GM23248 (cell line): Measurements from ENCODE around the gene CNTN2. TPM values are rescaled to one million over a fixed set of nuclear protein-coding genes. Genes with fewer than 3 reads are reported as not detected.

ENCODE experiments used
- DNase-seq: peaks from one replicate; pipeline ENCODE4 v3.0.0-alpha.2; 2015
- H2AFZ ChIP-seq: fragments of 200-600 bp; sonication (generic); 2 replicates; pipeline ENCODE4 v1.6.1; 2016; ENCODE audit warnings: antibody characterized with exemption
- H3F3A ChIP-seq: fragments of 200-600 bp; sonication (generic); 2 replicates; pipeline ENCODE4 v1.6.1; 2016; ENCODE audit warnings: mild to moderate bottlenecking, antibody characterized with exemption, mixed run types; ENCODE audit not compliant: insufficient read depth
- H3K27ac ChIP-seq: fragments of 200-600 bp; sonication (generic); 2 replicates; pipeline ENCODE4 v1.5.1; 2016; ENCODE audit warnings: mild to moderate bottlenecking
- H3K27me3 ChIP-seq: fragments of 200-600 bp; sonication (generic); replicated peaks from 2 replicates; pipeline ENCODE4 v1.6.1; 2016; ENCODE audit warnings: mild to moderate bottlenecking; ENCODE audit not compliant: insufficient read depth
- H3K36me3 ChIP-seq: fragments of 200-600 bp; sonication (generic); 2 replicates; pipeline ENCODE4 v1.6.1; 2016; ENCODE audit warnings: low read depth, mild to moderate bottlenecking
- H3K4me1 ChIP-seq: fragments of 200-600 bp; sonication (generic); 2 replicates; pipeline ENCODE4 v1.6.1; 2016; ENCODE audit warnings: mild to moderate bottlenecking; ENCODE audit not compliant: insufficient read depth
- H3K4me2 ChIP-seq: fragments of 200-600 bp; sonication (generic); one replicate; pipeline ENCODE4 v1.6.1; 2016; ENCODE audit warnings: mild to moderate bottlenecking; ENCODE audit not compliant: unreplicated experiment
- H3K4me3 ChIP-seq: fragments of 200-600 bp; sonication (generic); 2 replicates; pipeline ENCODE4 v1.5.1; 2016; ENCODE audit warnings: mild to moderate bottlenecking
- H3K79me2 ChIP-seq: fragments of 200-600 bp; sonication (generic); 2 replicates; pipeline ENCODE4 v1.6.1; 2016; ENCODE audit warnings: mild to moderate bottlenecking; ENCODE audit not compliant: insufficient read depth
- H3K9ac ChIP-seq: fragments of 200-600 bp; sonication (generic); 2 replicates; pipeline ENCODE4 v1.6.1; 2016; ENCODE audit warnings: mild to moderate bottlenecking
- H3K9me2 ChIP-seq: fragments of 200-600 bp; sonication (generic); 2 replicates; pipeline ENCODE4 v1.6.1; 2016; ENCODE audit warnings: mixed run types, mild to moderate bottlenecking, moderate library complexity; ENCODE audit not compliant: insufficient read depth
- H3K9me3 ChIP-seq: fragments of 200-600 bp; sonication (generic); one replicate; pipeline ENCODE4 v1.6.1; 2017; ENCODE audit warnings: low read depth
- H4K20me1 ChIP-seq: fragments of 200-600 bp; sonication (generic); 2 replicates; pipeline ENCODE4 v1.6.0; 2016; ENCODE audit not compliant: insufficient read depth
- EZH2 ChIP-seq: fragments of 200-600 bp; sonication (generic); IDR thresholded peaks from 2 replicates; pipeline ENCODE4 v1.6.1; 2018; ENCODE audit warnings: antibody characterized with exemption, mild to moderate bottlenecking; ENCODE audit not compliant: insufficient read depth, poor library complexity, severe bottlenecking
- EZH2phosphoT487 ChIP-seq: fragments of 200-600 bp; sonication (generic); IDR thresholded peaks from 2 replicates; pipeline ENCODE4 v1.6.1; 2018; ENCODE audit warnings: antibody characterized with exemption, moderate library complexity, mild to moderate bottlenecking, low read depth; ENCODE audit not compliant: insufficient read depth
- WGBS, 2 experiments: methylation state at CpG; one replicate each; pipeline ENCODE4 v1.1.6; 2015 to 2017; ENCODE audit warnings: low lambda C conversion rate in 2 of 2, low coverage in 1 of 2; ENCODE audit errors: missing lambda C conversion rate in 2 of 2; 5-methylcytosine and 5-hydroxymethylcytosine counted together
- in situ Hi-C: fragments of 300-500 bp; cut with MboI; formaldehyde crosslinking; loops from 2 replicates; pipeline ENCODE4 v1.15.0; 2020
- polyA plus RNA-seq: library from polyadenylated mRNA; unstranded; fragments of >200 nt; fragmentation: Nextera tagmentation; extraction: Ambion mirVana; gene quantifications from 2 replicates; pipeline ENCODE4 v1.2.1, GENCODE V29; 2016
- total RNA-seq: library from RNA; depleted of rRNA; stranded (reverse); fragments of >200 nt; shearing (Covaris generic); gene quantifications from 2 replicates; pipeline ENCODE4 v1.2.3, GENCODE V29; 2014

Gene CNTN2
- total and polyA plus RNA-seq, 2 experiments from 2014 or later = not detected

DNA sequence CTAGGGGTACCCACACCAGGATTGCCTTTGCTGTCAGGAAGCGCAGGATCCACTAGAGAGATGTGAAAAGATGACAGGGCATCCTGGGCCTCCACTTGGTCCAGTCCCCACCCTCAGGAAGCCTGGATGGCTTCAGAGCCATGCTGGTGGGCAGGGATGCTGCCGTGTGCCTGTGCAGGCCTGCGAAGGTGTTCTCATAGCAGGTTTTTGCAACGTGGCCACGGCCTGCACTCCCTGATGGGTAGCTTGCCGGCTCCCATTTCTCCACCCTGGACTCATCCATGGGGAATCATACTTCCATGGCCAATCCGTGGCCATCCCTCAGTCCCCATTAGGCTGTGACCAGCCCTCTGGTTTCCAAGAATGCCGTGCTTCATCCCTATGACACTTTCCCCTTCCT is 34.1 kb upstream of the CNTN2 start:
- Histone ChIP-seq H3K9ac (no peak overlapping the region), H3K4me2 (no peak overlapping the region), H3K4me1 (no peaks in the 10 kb centered on the region), H3K27me3 (no peaks in the 10 kb centered on the region), H4K20me1 (no peaks in the 10 kb centered on the region), H3K4me3 (no peak overlapping the region), H3K9me3 (no peaks in the 10 kb centered on the region), H3F3A (no peaks in the 10 kb centered on the region), H3K27ac (no peak overlapping the region), H2AFZ (no peak overlapping the region), H3K79me2 (no peaks in the 10 kb centered on the region), H3K9me2 (no peaks in the 10 kb centered on the region), H3K36me3 (no peaks in the 10 kb centered on the region; the same call in 1 of the 2 replicates)
- in situ Hi-C loops = no loop called here
- no peak for TF ChIP-seq EZH2phosphoT487
- TF ChIP-seq EZH2 = no peak
- no peak for DNase-seq
- WGBS, 2 experiments = 85 to 90% methylated on average over 8 of the region's 8 CpGs

DNA sequence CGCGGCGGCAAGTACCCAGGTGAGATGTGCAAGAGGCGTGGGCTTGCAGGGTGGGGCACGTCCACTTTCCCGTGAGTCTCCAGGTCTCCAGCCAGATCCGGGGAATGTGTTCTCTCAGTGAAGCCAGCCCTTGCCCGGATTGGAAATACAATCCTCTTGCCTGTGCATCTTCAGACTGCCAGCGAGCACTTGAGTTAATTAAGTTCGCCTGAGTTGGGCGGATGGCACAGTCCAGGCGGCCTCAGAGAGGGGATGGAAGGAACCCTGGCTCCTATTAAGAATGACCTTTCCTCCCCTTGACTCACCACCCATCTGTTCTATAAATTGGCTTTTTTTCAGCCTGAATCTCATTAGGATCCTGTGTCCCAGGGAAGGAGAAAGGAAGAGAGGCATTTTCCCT is 33.3 kb upstream of the CNTN2 start:
- no peak overlapping the region for H3K4me2 ChIP-seq
- WGBS, 2 experiments = 78 to 79% methylated on average over 12 of the region's 12 CpGs
- no peaks in the 10 kb centered on the region for H3K4me1 ChIP-seq
- H3K27me3 ChIP-seq = no peaks in the 10 kb centered on the region
- no peak overlapping the region for H3K27ac ChIP-seq
- TF ChIP-seq EZH2phosphoT487 = no peak
- TF ChIP-seq EZH2 = no peak
- H3K36me3 ChIP-seq = no peaks in the 10 kb centered on the region; the same call in 1 of the 2 replicates
- in situ Hi-C loops = no loop called here
- H3F3A ChIP-seq = no peaks in the 10 kb centered on the region
- H3K9me3 ChIP-seq = no peaks in the 10 kb centered on the region
- H2AFZ ChIP-seq = no peak overlapping the region
- no peak for DNase-seq
- H3K9ac ChIP-seq = no peak overlapping the region
- H3K4me3 ChIP-seq = no peak overlapping the region
- H4K20me1 ChIP-seq = no peaks in the 10 kb centered on the region
- no peaks in the 10 kb centered on the region for H3K9me2 ChIP-seq
- H3K79me2 ChIP-seq = no peaks in the 10 kb centered on the region

DNA sequence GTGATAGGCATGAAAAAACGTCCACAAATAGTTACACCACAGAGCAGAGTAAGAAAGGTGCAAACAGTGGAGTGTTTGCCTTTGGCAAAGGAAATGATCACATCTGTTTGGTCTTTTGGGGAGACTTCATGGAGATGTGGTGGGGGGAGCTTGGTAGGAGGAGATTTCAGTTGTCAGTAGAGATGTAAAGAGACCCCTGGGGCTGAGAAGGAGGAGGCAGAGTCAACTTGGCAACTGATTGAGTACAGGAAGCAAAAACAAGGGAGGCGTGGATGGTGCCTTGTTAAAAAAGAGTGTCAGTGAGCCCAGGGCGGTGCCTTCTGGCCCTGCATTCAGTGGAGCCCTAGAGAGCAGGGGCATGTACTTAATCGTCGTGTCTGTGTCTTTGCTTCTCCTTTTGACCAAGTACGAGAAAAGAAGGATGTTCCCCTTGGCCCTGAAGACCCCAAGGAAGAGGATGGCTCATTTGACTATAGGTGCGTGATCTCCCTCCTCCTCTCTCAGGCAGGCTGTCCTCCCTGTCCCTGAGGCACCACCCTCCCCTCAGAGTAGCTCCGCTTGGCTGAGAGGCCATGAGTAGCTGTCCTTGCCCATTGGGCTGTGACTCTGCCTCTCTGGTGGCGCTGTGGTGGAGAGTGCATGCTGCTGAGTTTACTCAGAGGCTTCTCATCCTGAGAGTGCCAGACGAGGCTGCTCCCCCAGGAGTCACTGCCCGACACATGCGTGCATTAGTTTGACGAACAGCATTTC is 30.4 kb upstream of the CNTN2 start:
- TF ChIP-seq EZH2phosphoT487 (no peak), EZH2 (no peak)
- Histone ChIP-seq H4K20me1 (no peaks in the 10 kb centered on the region), H3K36me3 (no peaks in the 10 kb centered on the region), H3K4me3 (no peak overlapping the region), H2AFZ (no peak overlapping the region), H3K27me3 (no peaks in the 10 kb centered on the region), H3K79me2 (no peaks in the 10 kb centered on the region), H3F3A (no peaks in the 10 kb centered on the region), H3K9me3 (no peaks in the 10 kb centered on the region), H3K4me1 (no peaks in the 10 kb centered on the region), H3K27ac (no peak overlapping the region), H3K4me2 (no peak overlapping the region), H3K9ac (no peak overlapping the region), H3K9me2 (no peaks in the 10 kb centered on the region)
- peak; percentile 45 for DNase-seq
- in situ Hi-C loops = no loop called here
- 80 to 81% methylated on average over 13 of the region's 13 CpGs for WGBS, 2 experiments

DNA sequence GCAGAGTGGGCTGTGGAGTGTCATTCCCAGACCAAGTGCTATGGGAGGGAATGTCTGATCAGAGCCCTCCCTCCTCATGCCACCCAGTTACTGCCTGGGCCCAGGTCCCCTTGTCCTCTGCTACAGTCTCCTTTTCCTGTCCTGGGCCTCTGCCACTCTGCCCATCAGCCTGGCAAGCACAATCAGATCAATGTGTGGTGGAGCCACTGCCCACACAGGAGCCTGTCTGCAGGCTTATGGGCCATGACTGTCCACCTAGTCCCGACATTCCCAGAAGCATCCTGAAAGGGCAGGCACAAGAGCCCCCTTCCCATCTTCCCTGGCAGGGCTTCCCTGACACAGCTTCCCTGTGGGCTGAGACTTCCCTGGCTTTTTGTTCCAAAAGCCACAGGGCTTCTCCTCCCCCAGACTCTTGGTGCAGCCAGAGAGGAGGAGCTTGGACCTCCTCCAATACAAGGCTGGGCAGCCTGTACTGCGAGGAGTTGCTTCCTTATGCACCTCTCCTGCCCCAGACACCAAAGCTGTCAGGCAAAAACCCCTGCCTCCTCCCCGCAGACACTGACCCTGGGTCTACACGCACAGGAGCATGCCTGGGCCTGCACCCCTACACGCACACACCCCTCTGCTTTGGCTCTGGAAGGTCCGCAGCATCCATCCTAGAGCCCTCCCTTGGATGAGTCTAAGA is 29.2 kb upstream of the CNTN2 start:
- Histone ChIP-seq H3K4me1 (no peaks in the 10 kb centered on the region), H3K4me2 (no peak overlapping the region), H3F3A (no peaks in the 10 kb centered on the region), H3K27me3 (no peaks in the 10 kb centered on the region), H3K36me3 (no peaks in the 10 kb centered on the region), H3K27ac (no peak overlapping the region), H3K4me3 (no peak overlapping the region), H3K79me2 (no peaks in the 10 kb centered on the region), H3K9ac (no peak overlapping the region), H2AFZ (no peak overlapping the region), H3K9me3 (no peaks in the 10 kb centered on the region), H3K9me2 (no peaks in the 10 kb centered on the region), H4K20me1 (no peaks in the 10 kb centered on the region)
- peak; percentile 35 for DNase-seq
- in situ Hi-C loops = no loop called here
- WGBS, 2 experiments = 46 to 54% methylated on average over 6 of the region's 6 CpGs
- no peak for TF ChIP-seq EZH2phosphoT487
- TF ChIP-seq EZH2 = no peak
